ENCODE data around the gene SPATS2L.

GRCh38 chr2:200262047-200262446, 44.4 kb upstream of the SPATS2L start:
- TF ChIP-seq CTCF (IDR thresholded peaks at IDR 0.05; ENCODE audit: insufficient read depth, low read length, poor library complexity, severe bottlenecking) (no peak), EZH2phosphoT487 (conservative IDR thresholded peaks at IDR 0.05; ENCODE audit: low read length) (no peak)
